LNCAP (cell line): ENCODE measurements around the gene NDUFB5.

Experiments used
- TF ChIP-seq, protein P1 (sequence below): fragments of 450-650 bp; IDR thresholded peaks from 2 replicates; pipeline ENCODE4 v1.5.1; 2017; ENCODE audit warnings: mild to moderate bottlenecking

Gene NDUFB5

DNA sequence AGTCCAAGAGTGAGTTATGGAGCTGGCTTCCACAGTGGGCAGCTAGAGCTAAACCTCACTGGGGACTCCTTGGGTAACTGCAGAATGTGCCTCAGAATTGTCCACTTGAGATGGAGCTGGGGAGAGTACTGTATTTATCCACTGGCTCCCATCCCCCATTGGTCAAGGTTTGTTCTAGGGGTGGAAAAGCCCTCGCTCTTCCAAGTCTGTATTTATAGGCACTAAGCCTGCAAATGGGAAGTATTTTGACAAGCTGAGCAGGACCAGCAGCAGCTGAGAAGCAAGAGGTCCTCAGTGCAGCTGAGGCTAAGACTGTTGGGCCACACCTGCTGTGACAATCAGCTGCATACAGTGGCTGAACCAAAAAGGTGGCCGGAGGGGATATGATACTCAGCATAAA is 54.0 kb downstream of the NDUFB5 start:
- TF ChIP-seq, protein P1, sequence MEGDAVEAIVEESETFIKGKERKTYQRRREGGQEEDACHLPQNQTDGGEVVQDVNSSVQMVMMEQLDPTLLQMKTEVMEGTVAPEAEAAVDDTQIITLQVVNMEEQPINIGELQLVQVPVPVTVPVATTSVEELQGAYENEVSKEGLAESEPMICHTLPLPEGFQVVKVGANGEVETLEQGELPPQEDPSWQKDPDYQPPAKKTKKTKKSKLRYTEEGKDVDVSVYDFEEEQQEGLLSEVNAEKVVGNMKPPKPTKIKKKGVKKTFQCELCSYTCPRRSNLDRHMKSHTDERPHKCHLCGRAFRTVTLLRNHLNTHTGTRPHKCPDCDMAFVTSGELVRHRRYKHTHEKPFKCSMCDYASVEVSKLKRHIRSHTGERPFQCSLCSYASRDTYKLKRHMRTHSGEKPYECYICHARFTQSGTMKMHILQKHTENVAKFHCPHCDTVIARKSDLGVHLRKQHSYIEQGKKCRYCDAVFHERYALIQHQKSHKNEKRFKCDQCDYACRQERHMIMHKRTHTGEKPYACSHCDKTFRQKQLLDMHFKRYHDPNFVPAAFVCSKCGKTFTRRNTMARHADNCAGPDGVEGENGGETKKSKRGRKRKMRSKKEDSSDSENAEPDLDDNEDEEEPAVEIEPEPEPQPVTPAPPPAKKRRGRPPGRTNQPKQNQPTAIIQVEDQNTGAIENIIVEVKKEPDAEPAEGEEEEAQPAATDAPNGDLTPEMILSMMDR = no peak

DNA sequence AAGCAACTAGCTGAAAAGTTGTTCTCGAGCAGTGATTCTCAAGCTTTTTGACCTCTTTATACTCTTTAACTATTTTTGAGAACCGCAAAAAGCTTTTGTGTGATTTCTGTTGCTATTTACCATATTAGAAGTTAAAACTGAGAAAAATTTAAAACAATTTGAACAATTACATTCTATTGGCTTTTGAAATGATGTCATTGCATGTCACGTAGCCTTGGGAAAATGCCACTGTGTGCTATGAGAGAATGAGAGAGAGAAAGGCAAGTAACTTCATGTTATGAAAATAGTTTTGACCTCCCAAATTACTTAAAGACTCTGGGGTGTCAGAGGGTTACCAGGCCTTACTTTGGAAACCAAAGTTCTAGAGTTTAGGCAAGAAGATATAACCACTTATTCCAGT is 56.3 kb downstream of the NDUFB5 start:
- TF ChIP-seq, protein P1 = no peak

DNA sequence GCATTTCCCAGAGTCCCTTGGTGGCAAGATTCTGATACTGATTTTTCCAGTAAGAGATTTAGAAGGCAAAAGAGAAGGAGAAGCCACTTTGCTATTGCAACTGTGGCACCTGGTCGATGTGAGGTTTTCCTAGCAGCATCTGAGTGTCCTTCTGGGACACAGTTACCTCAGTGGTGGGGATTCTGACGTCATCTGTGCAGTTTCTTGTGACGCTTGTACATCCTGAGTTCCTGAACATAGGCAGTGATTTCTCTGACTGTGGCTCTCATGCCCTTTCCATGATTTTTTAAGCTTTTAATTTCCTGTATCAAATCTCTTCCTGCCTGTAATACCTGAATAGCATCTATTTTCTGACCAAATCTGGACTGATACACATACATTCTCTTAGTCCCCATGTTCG is 57.2 kb downstream of the NDUFB5 start:
- TF ChIP-seq, protein P1 = no peak

DNA sequence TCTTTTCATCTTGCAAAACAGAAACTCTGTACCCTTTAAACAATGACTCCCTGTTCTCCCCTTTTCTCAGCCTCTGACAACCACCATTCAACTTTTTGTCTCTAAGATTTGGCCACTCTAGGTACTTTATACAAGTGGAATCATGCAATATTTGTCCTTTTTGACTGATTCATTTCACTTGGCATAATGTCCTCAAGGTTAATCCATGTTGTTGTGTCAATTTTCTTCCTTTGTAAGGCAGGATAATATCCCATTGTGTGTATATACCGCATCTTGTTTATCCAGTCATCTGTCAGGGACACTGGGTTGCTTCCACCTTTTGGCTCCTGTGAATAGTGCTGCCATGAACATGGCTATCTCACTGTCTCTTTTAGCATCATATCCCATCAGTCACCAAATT is 58.5 kb downstream of the NDUFB5 start:
- TF ChIP-seq, protein P1 = no peak

DNA sequence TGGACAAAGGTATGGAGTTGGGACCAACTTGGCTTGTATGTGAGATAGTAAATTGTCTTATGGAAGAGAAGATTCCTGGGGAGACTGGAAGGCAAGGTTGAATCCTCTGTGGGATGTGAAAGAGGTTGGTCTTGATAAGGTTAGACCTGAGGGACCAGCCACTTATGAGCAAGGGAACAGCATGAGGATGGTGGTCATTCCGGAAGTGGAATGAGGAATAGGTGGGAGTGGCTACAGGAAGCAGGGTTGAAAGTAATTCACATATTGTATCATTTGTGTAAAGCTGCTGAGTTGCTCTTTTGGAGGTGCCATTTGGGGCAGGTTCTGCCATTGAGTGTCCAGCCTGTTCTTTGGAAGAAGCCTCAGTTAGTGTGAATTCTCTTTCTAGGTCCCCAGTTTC is 61.4 kb downstream of the NDUFB5 start:
- TF ChIP-seq, protein P1 = no peak

DNA sequence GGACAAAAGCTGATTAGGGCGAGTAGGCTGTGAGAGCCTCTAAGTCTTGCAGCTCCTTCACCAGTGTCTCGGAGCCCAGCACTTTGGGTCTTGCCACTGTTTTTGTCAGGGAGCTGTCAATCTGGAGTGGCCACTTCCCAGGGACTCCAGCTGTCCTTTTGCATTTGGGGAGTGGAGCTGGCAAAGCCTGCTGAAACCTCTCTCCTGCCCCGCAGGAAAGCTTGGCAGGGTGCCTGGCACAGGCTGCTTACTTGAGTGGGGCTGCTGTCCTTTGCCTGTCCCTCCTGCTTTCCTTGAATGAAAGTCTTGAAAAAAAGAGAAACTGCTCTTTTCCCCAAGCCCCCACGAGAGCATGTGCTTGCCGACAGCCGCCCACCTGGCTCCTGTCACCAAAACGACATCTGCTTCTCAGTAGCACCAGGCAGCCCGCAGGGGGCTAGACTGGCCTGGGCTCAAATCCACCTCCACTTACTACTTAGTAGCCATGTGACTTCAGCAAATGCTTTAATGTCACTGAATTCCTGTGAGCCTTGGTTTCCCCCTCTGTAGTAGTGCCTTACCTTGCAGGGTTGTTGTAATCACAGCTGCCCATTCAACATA is 61.9 kb downstream of the NDUFB5 start:
- TF ChIP-seq, protein P1 = no peak

DNA sequence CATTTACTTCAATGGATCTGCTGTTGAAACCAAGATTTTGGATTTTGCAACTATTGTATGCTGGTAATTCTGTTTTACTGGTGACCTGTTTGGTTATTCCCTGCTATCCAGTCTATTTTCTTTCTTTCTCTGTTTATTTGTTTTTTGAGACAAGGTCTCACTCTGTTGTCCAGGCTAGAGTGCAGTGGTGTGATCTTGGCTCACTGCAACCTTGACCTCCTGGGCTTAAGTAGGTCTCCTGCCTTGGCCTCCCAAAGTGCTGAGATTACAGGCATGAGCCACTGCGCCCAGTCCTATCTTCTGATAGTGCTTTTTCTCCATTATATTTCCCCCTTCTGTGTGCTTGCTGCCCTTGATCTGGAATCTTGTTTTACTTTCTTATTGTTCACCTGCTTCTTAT is 63.8 kb downstream of the NDUFB5 start:
- TF ChIP-seq, protein P1 = no peak

DNA sequence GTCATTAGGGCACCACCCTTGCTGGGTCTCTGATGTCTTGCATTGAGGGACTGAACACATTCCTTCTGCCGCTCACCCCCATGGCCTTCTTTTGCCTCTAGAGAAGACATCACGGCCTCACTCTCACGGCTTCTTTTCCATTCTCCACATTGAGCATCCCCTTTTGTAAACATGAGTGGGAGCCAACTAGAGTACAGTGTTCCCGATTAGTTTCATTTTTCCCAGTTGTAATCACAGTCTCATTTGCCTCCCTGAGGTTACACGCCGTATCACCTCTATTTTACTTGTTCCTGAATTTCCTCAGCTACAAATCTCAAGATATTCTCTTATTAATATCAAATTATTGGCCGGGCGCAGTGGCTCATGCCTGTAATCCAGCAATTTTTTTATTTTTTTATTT is 65.7 kb downstream of the NDUFB5 start:
- TF ChIP-seq, protein P1 = no peak
